ENCODE data around the gene COL18A1. TPM values are rescaled to one million over a fixed set of nuclear protein-coding genes. Genes with fewer than 3 reads are reported as not detected.

COL18A1 gene
- polyA plus RNA-seq, 1 of the 3 experiments (the other 2 are of a cell fraction): 118 TPM

- Histone ChIP-seq H3K9me2 (no peaks in the 10 kb centered on the region), H3K27ac (ENCODE audit: low read depth in 2 of 2, low read length in 1 of 2) (peak overlapping the region in 1 of 2 experiments; percentile 65; a peak in 2 of 4 replicates), H3K27me3 (ENCODE audit: insufficient read depth) (no peaks in the 10 kb centered on the region), H3K36me3 (replicated peaks in 1 of 2; ENCODE audit: control insufficient read depth in 1 of 2, insufficient read depth in 2 of 2, low read length in 1 of 2) (peaks cover 0 to 5% of the 10 kb centered on the region in 2 experiments), H3K9me3 (no peaks in the 10 kb centered on the region), H2AFZ (ENCODE audit: low read depth) (no peak overlapping the region), H3F3A (replicated peaks; ENCODE audit: insufficient read depth) (no peaks in the 10 kb centered on the region), H3K4me2 (peak overlapping the region; percentile 41; the same call in 1 of the 2 replicates), H3K79me2 (ENCODE audit: insufficient read depth) (peaks cover 77% of the 10 kb centered on the region), H4K20me1 (ENCODE audit: insufficient read depth) (peaks cover 49% of the 10 kb centered on the region), H3K9ac (peak overlapping the region; percentile 28; the same call in 1 of the 2 replicates), H3K4me1 (ENCODE audit: control insufficient read depth in 1 of 2, insufficient read depth in 2 of 2, low read depth in 1 of 2, low read length in 1 of 2) (peaks cover 0 to 6% of the 10 kb centered on the region in 2 experiments; a peak in 1 of 4 replicates), H3K4me3 (ENCODE audit: low read depth in 2 of 2, low read length in 1 of 2) (no peak overlapping the region)
- ChIA-PET POLR2A (no interaction called here), CTCF (interaction anchor here (1.7 to 3.4 kb wide), 3 partner anchors 10 to 320 kb away, joined by 4 to 10 read pairs (median 6); no protein-coding TSS in a partner anchor)
- DNase-seq: no peak
- TF ChIP-seq RCOR1 (IDR thresholded peaks at IDR 0.05; ENCODE audit: low read length) (no peak), MAX (IDR thresholded peaks at IDR 0.05; ENCODE audit: low read depth) (0 out of 2 replicates have a peak, but pooled peaks have one; percentile 25), PBX3 (IDR thresholded peaks at IDR 0.05) (peak; percentile 58)
- WGBS (ENCODE audit: low lambda C conversion rate): 79% methylated on average over 9 of the region's 9 CpGs
These were observed 55.8 kb downstream of the COL18A1 start for GRCh38 chr21:45460611-45461368.

GRCh38 chr21:45461369-45461750 lies 56.4 kb downstream of the COL18A1 start:
- ChIA-PET POLR2A (no interaction called here), CTCF (interaction anchor here (1.7 to 3.4 kb wide), 3 partner anchors 11 to 321 kb away, joined by 4 to 10 read pairs (median 6); no protein-coding TSS in a partner anchor)
- TF ChIP-seq FOXJ3 (CRISPR knock-in tag; IDR thresholded peaks at IDR 0.05) (no peak), SIN3A (IDR thresholded peaks at IDR 0.05; ENCODE audit: borderline replicate concordance, low read depth, low read length) (no peak), ELF1 (IDR thresholded peaks at IDR 0.05) (no peak)
- Histone ChIP-seq H3K79me2 (ENCODE audit: insufficient read depth) (peaks cover 77% of the 10 kb centered on the region), H3K4me2 (no peak overlapping the region), H3F3A (replicated peaks; ENCODE audit: insufficient read depth) (no peaks in the 10 kb centered on the region), H3K4me1 (ENCODE audit: control insufficient read depth in 1 of 2, insufficient read depth in 2 of 2, low read depth in 1 of 2, low read length in 1 of 2) (peaks cover 0 to 12% of the 10 kb centered on the region in 2 experiments; a peak in 1 of 4 replicates), H3K9me2 (no peaks in the 10 kb centered on the region), H4K20me1 (ENCODE audit: insufficient read depth) (peaks cover 49% of the 10 kb centered on the region), H3K4me3 (ENCODE audit: low read depth in 2 of 2, low read length in 1 of 2) (no peak overlapping the region), H3K9ac (no peak overlapping the region), H2AFZ (ENCODE audit: low read depth) (no peak overlapping the region), H3K27ac (ENCODE audit: low read depth in 2 of 2, low read length in 1 of 2) (peak overlapping the region in 1 of 2 experiments; percentile 65; a peak in 2 of 4 replicates), H3K9me3 (no peaks in the 10 kb centered on the region), H3K36me3 (replicated peaks in 1 of 2; ENCODE audit: control insufficient read depth in 1 of 2, insufficient read depth in 2 of 2, low read length in 1 of 2) (peaks cover 0 to 4% of the 10 kb centered on the region in 2 experiments), H3K27me3 (ENCODE audit: insufficient read depth) (no peaks in the 10 kb centered on the region)
- 82% methylated on average over 4 of the region's 5 CpGs for WGBS (ENCODE audit: low lambda C conversion rate)
- no peak for DNase-seq

GRCh38 chr21:45461806-45462341 lies 56.9 kb downstream of the COL18A1 start:
- Histone ChIP-seq H4K20me1 (ENCODE audit: insufficient read depth) (peaks cover 50% of the 10 kb centered on the region), H3K9me2 (no peaks in the 10 kb centered on the region), H3K79me2 (ENCODE audit: insufficient read depth) (peaks cover 77% of the 10 kb centered on the region), H3F3A (replicated peaks; ENCODE audit: insufficient read depth) (no peaks in the 10 kb centered on the region), H2AFZ (ENCODE audit: low read depth) (no peak overlapping the region), H3K4me3 (ENCODE audit: low read depth in 2 of 2, low read length in 1 of 2) (no peak overlapping the region), H3K4me2 (no peak overlapping the region), H3K9me3 (no peaks in the 10 kb centered on the region), H3K4me1 (ENCODE audit: control insufficient read depth in 1 of 2, insufficient read depth in 2 of 2, low read depth in 1 of 2, low read length in 1 of 2) (peaks cover 0 to 17% of the 10 kb centered on the region in 2 experiments; a peak in 1 of 4 replicates), H3K36me3 (replicated peaks in 1 of 2; ENCODE audit: control insufficient read depth in 1 of 2, insufficient read depth in 2 of 2, low read length in 1 of 2) (peaks cover 0 to under 1% of the 10 kb centered on the region in 2 experiments), H3K9ac (no peak overlapping the region), H3K27me3 (ENCODE audit: insufficient read depth) (no peaks in the 10 kb centered on the region), H3K27ac (ENCODE audit: low read depth in 2 of 2, low read length in 1 of 2) (no peak overlapping the region)
- no peak for DNase-seq
- ChIA-PET CTCF (interaction anchor here (0.9 to 3.4 kb wide), 3 partner anchors 22 to 428 kb away, joined by 3 to 10 read pairs (median 6); no protein-coding TSS in a partner anchor), POLR2A (no interaction called here)
- TF ChIP-seq GATA2 (CRISPR knock-in tag; IDR thresholded peaks at IDR 0.05) (no peak), MEF2A (IDR thresholded peaks at IDR 0.05; ENCODE audit: borderline replicate concordance, low read depth) (no peak), NFIC (IDR thresholded peaks at IDR 0.05; ENCODE audit: borderline replicate concordance) (no peak), RCOR1 (IDR thresholded peaks at IDR 0.05; ENCODE audit: low read length) (no peak), EZH2phosphoT487 (IDR thresholded peaks at IDR 0.05; ENCODE audit: borderline replicate concordance, low read depth) (no peak), IRF3 (IDR thresholded peaks at IDR 0.05; ENCODE audit: low read depth, low read length) (no peak), RFX5 (IDR thresholded peaks at IDR 0.05; ENCODE audit: low read length) (no peak), POLR2AphosphoS5 (IDR thresholded peaks at IDR 0.05; ENCODE audit: low read depth, low read length) (no peak), TEAD4 (IDR thresholded peaks at IDR 0.05; ENCODE audit: borderline replicate concordance, insufficient read depth) (no peak), MXI1 (IDR thresholded peaks at IDR 0.05; ENCODE audit: low read depth, low read length) (no peak), CTCF (IDR thresholded peaks at IDR 0.05) (no peak)
